HepG2 (cell line): Measurements from ENCODE around the gene CYTH2. TPM values are rescaled to one million over a fixed set of nuclear protein-coding genes. Genes with fewer than 3 reads are reported as not detected.

Source experiments
- ASH2L ChIP-seq: fragments of 300-600, 200-600 bp; sonication (generic); IDR thresholded peaks from 2 replicates; pipeline ENCODE4 v1.7.0; 2017; ENCODE audit warnings: low read depth, mild to moderate bottlenecking, moderate library complexity, mixed read lengths, low read length; ENCODE audit not compliant: insufficient read length
- CENPX ChIP-seq: sonication (generic); formaldehyde crosslinking; IDR thresholded peaks from 2 replicates; pipeline ENCODE4 v1.9.0; 2021; ENCODE audit warnings: mild to moderate bottlenecking, missing genetic modification reagents, moderate library complexity
- ELF1 ChIP-seq: sonication (generic); formaldehyde crosslinking; IDR thresholded peaks from 2 replicates; pipeline ENCODE4 v1.4.0; 2020; ENCODE audit warnings: missing genetic modification reagents
- HNRNPLL ChIP-seq: fragments of 200-400 bp; formaldehyde crosslinking; IDR thresholded peaks from 2 replicates; pipeline ENCODE4 v1.6.1; 2017; ENCODE audit warnings: mild to moderate bottlenecking, low read depth, low read length; ENCODE audit not compliant: poor library complexity, severe bottlenecking
- LCORL ChIP-seq, 2 experiments: fragments of 450-650 bp in 1 of 2; sonication (generic) in 1 of 2; formaldehyde crosslinking in 1 of 2; IDR thresholded peaks; 2 replicates each; pipeline versions ENCODE4 v1.5.0 to v1.6.1; 2017 to 2020; ENCODE audit warnings: antibody characterized with exemption in 1 of 2, missing genetic modification reagents in 1 of 2
- MTA1 ChIP-seq: sonication (generic); formaldehyde crosslinking; IDR thresholded peaks from 2 replicates; pipeline ENCODE4 v1.4.0; 2020; ENCODE audit warnings: missing genetic modification reagents, mild to moderate bottlenecking, borderline replicate concordance
- NFE2L2 ChIP-seq: fragments of 150-350 bp; IDR thresholded peaks from 2 replicates; pipeline ENCODE4 v1.6.1; 2014; ENCODE audit warnings: low read length
- SSRP1 ChIP-seq: IDR thresholded peaks from 2 replicates; pipeline ENCODE4 v1.6.1; 2016; ENCODE audit warnings: control low read depth
- YEATS4 ChIP-seq: sonication (generic); formaldehyde crosslinking; IDR thresholded peaks from 2 replicates; pipeline ENCODE4 v1.4.0; 2020; ENCODE audit warnings: missing genetic modification reagents, borderline replicate concordance
- ZBTB33 ChIP-seq: sonication (generic); formaldehyde crosslinking; IDR thresholded peaks from 2 replicates; pipeline ENCODE4 v1.4.0; 2020; ENCODE audit warnings: missing genetic modification reagents
- ZBTB7B ChIP-seq: sonication (generic); formaldehyde crosslinking; IDR thresholded peaks from 2 replicates; pipeline ENCODE4 v1.4.0; 2020; ENCODE audit warnings: missing genetic modification reagents
- ZNF337 ChIP-seq: sonication (generic); formaldehyde crosslinking; IDR thresholded peaks from 2 replicates; pipeline ENCODE4 v1.5.1; 2020; ENCODE audit warnings: missing genetic modification reagents, low read depth, mild to moderate bottlenecking, borderline replicate concordance
- ZNF766 ChIP-seq: sonication (generic); formaldehyde crosslinking; IDR thresholded peaks from 2 replicates; pipeline ENCODE4 v1.5.0; 2020; ENCODE audit warnings: missing genetic modification reagents, borderline replicate concordance
- ZNF784 ChIP-seq: sonication (generic); formaldehyde crosslinking; IDR thresholded peaks from 2 replicates; pipeline ENCODE4 v1.5.1; 2020; ENCODE audit warnings: missing genetic modification reagents, mild to moderate bottlenecking, borderline replicate concordance
- polyA plus RNA-seq, 8 experiments: library from polyadenylated mRNA; depleted of rRNA in 3 of 8; stranded (reverse) in 7 of 8; unstranded in 1 of 8; fragments of >200 nt; fragmentation: Illumina TruSeq in 4 of 8; extraction: Trizol in 4 of 8; gene quantifications; 2 replicates each; pipeline versions ENCODE4 v1.2.1 to v1.2.3, GENCODE V29; 2011 to 2016; ENCODE audit warnings: low read depth in 4 of 8, missing spikeins in 1 of 8, mixed read lengths in 1 of 8; ENCODE audit not compliant: insufficient read depth in 1 of 8
- total RNA-seq, 5 experiments: library from RNA; depleted of rRNA; stranded (reverse); fragments of >200 nt; fragmentation: Illumina TruSeq; extraction: Trizol; gene quantifications; 2 replicates each; pipeline ENCODE4 v1.2.3, GENCODE V29; 2016; ENCODE audit warnings: low read depth in 1 of 5
- TF ChIP-seq, protein P1 (sequence below): sonication (generic); formaldehyde crosslinking; IDR thresholded peaks from 2 replicates; pipeline ENCODE4 v1.4.0; 2020; ENCODE audit warnings: missing genetic modification reagents, mild to moderate bottlenecking, borderline replicate concordance
- TF ChIP-seq, protein P2 (sequence below): sonication (generic); formaldehyde crosslinking; IDR thresholded peaks from 2 replicates; pipeline ENCODE4 v1.9.0; 2022; ENCODE audit warnings: low read depth, missing genetic modification reagents
- TF ChIP-seq, protein P3 (sequence below): IDR thresholded peaks from 2 replicates; pipeline ENCODE4 v1.6.1; 2016; ENCODE audit warnings: missing compliant biosample characterization, missing genetic modification reagents, borderline replicate concordance
- TF ChIP-seq, protein P4 (sequence below): sonication (generic); formaldehyde crosslinking; IDR thresholded peaks from 2 replicates; pipeline ENCODE4 v1.4.0; 2020; ENCODE audit warnings: missing genetic modification reagents

Gene CYTH2
- total and polyA plus RNA-seq, 2 of the 13 experiments (the other 11 are each of a cell fraction or from before 2014, with no cell fraction given): 16.5 to 39.3 TPM

DNA sequence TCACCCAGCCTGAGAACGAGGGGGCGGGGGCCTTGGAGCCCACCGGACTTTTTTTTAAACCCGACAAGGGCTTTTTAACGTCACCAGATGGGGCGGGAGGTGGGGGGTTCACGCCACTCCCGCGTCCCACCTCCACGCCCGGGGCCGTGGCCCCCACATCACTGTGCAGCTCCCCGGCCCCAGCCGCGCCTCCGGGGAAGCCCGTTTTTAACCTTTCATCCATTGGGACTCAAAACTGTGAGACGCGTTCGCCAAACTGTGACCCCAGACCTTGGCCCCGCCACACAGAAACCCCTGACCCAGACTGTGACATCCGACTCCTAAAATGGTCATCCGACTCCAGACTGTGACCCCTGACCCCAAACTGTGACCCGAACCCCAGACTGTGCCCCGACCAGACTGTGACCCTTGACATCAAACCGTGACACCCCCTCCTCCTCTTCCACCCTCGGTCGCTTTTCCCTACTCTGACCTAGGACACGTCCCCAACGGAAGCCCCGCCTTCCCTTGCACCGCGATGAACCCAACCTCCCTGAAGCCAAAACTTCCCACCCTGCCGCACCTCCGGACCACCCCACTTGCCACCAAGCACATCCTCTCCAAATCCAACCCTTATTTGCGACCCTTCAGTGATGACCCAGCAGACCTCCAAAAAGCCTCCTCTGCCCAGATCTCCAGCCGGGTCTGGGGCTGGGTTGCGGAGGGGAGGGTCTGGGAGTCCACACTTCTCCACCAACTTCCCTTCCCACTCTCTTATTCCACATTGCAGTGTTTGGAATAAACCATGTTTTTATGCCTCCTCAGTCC lies 24.8 kb upstream of the CYTH2 start (continued):
- TF ChIP-seq, protein P1, sequence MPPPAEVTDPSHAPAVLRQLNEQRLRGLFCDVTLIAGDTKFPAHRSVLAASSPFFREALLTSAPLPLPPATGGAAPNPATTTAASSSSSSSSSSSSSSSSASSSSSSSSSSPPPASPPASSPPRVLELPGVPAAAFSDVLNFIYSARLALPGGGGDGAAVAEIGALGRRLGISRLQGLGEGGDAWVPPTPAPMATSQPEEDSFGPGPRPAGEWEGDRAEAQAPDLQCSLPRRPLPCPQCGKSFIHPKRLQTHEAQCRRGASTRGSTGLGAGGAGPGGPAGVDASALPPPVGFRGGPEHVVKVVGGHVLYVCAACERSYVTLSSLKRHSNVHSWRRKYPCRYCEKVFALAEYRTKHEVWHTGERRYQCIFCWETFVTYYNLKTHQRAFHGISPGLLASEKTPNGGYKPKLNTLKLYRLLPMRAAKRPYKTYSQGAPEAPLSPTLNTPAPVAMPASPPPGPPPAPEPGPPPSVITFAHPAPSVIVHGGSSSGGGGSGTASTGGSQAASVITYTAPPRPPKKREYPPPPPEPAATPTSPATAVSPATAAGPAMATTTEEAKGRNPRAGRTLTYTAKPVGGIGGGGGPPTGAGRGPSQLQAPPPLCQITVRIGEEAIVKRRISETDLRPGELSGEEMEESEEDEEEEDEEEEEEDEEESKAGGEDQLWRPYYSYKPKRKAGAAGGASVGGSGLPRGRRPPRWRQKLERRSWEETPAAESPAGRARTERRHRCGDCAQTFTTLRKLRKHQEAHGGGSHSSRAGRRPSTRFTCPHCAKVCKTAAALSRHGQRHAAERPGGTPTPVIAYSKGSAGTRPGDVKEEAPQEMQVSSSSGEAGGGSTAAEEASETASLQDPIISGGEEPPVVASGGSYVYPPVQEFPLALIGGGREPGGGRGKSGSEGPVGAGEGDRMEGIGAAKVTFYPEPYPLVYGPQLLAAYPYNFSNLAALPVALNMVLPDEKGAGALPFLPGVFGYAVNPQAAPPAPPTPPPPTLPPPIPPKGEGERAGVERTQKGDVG: no peak
- TF ChIP-seq ELF1 (CRISPR knock-in tag) (no peak), MTA1 (CRISPR knock-in tag) (0 out of 2 replicates have a peak, but pooled peaks have one; percentile 20), SSRP1 (CRISPR knock-in tag) (no peak), ASH2L (no peak), CENPX (CRISPR knock-in tag) (no peak), NFE2L2 (no peak), LCORL (IDR thresholded peaks at IDR 0.05) (no peak), LCORL (CRISPR knock-in tag; IDR thresholded peaks at IDR 0.05) (no peak; the same call in 1 of the 2 replicates), ZNF766 (CRISPR knock-in tag) (no peak), ZBTB7B (CRISPR knock-in tag) (peak; percentile 50; the same call in 1 of the 2 replicates), ZBTB33 (CRISPR knock-in tag) (no peak), ZNF337 (no peak), HNRNPLL (no peak), YEATS4 (CRISPR knock-in tag) (0 out of 2 replicates have a peak, but pooled peaks have one; percentile 27), ZNF784 (CRISPR knock-in tag) (no peak)
- TF ChIP-seq, protein P2, sequence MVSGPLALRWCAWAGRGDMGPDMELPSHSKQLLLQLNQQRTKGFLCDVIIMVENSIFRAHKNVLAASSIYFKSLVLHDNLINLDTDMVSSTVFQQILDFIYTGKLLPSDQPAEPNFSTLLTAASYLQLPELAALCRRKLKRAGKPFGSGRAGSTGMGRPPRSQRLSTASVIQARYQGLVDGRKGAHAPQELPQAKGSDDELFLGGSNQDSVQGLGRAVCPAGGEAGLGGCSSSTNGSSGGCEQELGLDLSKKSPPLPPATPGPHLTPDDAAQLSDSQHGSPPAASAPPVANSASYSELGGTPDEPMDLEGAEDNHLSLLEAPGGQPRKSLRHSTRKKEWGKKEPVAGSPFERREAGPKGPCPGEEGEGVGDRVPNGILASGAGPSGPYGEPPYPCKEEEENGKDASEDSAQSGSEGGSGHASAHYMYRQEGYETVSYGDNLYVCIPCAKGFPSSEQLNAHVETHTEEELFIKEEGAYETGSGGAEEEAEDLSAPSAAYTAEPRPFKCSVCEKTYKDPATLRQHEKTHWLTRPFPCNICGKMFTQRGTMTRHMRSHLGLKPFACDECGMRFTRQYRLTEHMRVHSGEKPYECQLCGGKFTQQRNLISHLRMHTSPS (CRISPR knock-in tag): no peak
- TF ChIP-seq, protein P3, sequence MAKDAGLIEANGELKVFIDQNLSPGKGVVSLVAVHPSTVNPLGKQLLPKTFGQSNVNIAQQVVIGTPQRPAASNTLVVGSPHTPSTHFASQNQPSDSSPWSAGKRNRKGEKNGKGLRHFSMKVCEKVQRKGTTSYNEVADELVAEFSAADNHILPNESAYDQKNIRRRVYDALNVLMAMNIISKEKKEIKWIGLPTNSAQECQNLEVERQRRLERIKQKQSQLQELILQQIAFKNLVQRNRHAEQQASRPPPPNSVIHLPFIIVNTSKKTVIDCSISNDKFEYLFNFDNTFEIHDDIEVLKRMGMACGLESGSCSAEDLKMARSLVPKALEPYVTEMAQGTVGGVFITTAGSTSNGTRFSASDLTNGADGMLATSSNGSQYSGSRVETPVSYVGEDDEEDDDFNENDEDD (CRISPR knock-in tag): no peak
- TF ChIP-seq, protein P4, sequence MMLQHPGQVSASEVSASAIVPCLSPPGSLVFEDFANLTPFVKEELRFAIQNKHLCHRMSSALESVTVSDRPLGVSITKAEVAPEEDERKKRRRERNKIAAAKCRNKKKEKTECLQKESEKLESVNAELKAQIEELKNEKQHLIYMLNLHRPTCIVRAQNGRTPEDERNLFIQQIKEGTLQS (CRISPR knock-in tag): no peak
